Activated CD8-positive, alpha-beta memory T cell treated with anti-CD3 and anti-CD28 coated beads for 4 hours (primary cell): ENCODE results near the gene HOXD10.

ENCODE experiments used
- DNase-seq, 2 donors: peaks; one replicate each; pipeline ENCODE4 v3.0.0-alpha.2; 2020; ENCODE audit warnings: low read depth in 2 of 2

The HOXD10 gene

DNA sequence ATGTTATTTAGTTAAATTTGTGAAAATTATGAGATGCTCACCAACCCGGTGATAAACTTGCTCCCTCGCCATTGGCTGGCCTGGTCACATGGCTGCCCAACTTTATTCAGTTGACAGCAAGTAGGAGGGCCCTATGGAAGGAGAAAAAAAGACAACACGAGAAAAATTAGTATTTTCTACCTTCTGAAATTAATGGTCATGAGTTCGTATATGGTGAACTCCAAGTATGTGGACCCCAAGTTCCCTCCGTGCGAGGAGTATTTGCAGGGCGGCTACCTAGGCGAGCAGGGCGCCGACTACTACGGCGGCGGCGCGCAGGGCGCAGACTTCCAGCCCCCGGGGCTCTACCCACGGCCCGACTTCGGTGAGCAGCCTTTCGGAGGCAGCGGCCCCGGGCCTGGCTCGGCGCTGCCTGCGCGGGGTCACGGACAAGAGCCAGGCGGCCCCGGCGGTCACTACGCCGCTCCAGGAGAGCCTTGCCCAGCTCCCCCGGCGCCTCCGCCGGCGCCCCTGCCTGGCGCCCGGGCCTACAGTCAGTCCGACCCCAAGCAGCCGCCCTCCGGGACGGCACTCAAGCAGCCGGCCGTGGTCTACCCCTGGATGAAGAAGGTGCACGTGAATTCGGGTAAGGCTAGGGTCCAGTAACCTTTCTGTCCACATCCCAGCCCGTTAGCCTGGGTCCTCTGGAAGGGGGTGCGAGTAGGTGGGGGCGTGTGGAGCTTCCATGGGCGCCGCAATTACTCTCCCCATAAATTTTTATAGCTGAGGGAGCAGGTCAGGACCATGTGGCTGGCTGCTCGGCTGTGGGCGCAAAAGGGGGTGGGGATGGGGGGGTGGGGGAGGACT, 35.1 kb downstream of the HOXD10 start, which contains the start of gene HOXD4:
HOXD4 (plus strand) TSS at position 109 of the 846 bp plus-strand sequence; CDS start at position 193, 84 bp downstream.
- DNase-seq = no peak

DNA sequence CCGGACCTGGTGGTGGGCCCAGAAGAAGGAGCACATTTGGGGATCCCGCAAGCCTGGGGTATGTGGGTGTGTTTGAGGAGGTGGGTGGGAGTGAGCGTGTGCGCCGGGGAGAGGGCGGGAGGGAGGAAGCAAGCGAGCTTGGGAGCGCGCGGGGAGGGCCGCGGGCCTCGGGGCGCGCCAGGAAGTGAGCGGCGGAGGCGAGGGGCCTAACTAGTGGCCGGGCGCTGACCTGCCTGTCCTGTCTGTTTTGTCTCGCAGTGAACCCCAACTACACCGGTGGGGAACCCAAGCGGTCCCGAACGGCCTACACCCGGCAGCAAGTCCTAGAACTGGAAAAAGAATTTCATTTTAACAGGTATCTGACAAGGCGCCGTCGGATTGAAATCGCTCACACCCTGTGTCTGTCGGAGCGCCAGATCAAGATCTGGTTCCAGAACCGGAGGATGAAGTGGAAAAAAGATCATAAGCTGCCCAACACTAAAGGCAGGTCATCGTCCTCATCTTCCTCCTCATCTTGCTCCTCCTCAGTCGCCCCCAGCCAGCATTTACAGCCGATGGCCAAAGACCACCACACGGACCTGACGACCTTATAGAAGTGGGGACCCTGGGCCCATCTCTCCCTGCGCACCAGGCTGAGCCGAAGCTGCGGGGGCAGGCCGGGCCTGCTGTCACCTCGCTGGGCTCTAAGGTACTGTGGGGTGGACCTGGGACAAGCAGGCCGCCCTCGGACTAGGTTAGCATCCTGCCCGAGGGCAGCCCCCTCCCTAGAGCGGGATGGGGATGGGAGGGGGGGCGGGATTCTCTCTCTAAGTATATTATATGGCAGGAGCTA, 36.0 kb downstream of the HOXD10 start:
- DNase-seq = no peak

DNA sequence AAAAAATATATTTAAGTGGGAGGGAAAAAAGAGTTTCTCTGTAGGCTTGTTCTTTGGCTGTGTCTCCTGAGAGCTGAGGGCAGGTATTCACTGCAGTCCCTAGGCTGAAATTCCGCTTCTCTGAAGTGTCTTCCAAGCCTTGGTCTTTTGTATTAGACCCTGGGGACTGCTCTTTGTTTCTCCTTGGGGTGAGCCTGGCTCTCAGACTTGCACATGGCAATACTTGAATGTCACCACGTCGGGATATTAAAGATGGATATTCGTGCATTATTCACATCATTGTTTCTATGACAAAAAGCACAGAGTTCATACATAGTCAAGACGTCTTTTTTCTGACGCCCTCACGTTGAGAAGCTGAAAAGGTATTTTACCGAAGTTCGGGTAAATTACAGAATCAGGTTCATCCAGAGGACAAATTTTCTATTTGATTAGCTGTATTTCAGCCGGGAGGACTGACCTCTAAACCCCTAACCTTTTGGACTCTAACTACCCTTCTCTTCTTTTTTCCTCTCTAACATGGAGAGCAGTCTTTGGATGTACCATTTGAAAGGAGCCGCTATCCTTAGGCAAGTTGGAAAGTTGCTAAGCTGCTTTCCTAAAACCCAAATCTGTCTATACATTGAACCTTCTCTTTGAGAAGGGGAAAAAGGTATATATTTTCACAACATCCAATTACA, 38.1 kb downstream of the HOXD10 start:
- DNase-seq = no peak

DNA sequence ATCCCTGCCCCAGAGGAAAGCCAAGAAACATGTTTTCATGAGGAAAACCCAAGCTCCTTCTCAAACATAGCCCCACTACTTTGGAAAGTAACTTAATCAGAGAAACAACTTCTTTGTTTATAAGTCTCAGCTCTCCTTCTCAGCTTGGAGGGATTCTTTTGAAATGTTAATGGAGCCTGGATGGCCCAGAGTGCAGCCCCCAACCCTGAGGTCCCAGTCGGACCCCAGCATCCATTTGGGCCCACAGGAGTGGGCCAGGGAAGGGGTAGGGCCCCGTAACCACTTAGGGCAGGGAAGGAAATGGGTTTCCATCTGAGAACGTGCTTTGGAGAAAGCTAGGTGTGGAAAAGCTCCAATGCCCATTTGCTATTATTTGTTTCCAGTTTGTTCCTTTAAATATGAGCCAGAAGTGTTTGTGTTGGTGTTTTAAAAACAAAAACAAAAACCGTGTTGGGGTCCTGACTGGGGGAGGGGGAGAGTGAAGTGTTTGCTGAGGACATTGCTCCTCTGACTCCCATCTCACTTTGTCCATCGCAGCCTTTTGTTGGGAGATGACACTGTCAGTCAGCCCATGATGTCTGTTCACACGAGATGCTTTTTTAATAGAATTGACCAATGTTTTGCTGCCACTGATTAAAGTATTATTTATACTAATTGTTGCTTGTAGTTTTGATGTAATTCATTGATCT, 38.9 kb downstream of the HOXD10 start:
- no peak for DNase-seq

DNA sequence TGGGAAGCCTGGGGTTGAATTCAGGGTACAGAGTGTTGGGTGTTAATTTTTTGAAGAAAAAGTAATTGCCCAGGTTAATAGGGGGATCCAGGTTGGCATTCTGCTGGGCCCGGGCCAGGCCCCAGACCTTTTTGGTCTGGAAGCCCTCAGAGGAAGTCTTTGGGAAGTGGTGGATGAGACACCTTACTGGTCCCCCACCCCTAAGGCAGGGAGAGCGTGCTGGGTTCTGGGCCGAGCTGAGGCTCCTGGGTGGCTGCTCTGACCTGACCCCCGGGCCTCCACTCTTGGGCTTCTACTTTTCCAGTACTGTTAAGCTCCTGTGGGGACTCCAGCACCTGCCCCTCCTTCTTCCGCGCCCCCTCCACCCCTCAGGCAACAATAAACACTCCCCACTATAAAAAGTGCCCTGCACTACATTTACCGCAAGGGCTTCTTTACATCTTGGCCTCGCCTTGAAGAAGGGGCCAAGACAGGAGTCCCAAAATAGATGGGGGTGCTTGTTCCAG, 39.8 kb downstream of the HOXD10 start:
- DNase-seq = no peak

DNA sequence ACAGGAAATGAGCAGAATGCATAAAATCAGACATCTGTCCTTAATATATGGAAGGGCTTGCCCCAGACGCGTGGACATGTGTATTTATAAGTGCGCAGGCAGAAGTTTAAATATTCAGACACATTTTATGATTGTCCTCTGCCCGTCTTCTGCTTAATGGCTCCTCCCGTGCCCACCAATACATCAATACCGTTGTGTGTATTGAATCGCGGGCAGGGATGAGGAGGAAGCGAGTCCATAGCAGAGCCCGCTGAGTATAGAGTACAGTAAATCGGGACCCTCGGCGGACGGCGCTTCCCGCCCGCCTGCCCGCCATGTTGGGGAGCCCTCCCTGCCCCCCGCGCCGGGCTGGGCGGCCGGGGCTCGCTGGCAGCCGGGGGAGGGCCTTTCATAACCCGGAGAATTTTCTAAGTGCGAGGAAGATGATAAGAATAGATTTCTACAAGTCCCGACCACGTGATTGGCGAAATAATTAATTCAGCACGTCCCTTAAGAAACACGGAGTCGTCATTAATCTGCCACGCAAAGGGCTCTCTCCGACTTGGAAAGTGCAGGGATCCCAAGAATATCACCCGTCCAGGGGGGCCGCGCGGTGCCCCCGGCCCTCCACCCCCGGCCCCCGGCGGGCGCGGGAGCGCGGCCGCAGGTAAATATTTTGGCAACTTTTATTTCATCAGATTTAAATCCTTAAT, 40.4 kb downstream of the HOXD10 start, which contains the start of gene HOXD3:
HOXD3 (plus strand) TSS at position 501 of the 692 bp plus-strand sequence. CDS start 11,808 bp downstream, outside the sequence.
- no peak for DNase-seq

DNA sequence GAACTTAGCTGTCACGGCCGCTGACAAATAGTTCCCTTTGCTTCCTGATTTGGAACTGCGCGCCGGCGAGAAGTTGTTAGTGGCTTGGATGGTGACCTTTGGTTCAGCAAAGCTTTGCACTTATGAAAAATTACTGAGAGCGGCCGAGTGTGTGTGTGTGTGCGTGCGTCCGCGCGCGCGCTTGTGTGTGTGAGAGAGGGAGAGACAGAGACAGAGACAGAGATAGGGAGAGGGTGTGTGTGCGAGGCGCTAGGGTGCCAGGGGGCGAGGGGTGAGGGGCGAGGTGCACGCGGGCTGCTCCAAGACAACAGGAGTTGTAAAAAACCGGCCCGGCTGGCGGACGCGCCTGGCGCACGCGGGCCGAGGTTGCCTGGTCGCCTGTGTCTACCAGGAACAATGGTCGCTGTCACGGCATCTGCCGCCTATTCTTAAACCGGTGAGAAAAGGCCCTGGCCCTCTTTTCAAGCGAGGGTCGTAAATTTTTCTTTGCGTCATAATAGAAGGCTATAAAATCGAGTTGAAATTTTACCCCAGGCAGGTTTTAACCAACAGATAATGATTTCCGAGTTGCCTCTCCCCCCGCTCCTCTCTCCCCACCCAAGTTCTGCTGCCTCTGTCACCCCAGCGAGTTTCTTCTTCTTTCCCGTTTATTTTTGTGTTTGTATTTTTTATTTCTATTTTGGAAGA, 41.1 kb downstream of the HOXD10 start:
- DNase-seq = no peak

DNA sequence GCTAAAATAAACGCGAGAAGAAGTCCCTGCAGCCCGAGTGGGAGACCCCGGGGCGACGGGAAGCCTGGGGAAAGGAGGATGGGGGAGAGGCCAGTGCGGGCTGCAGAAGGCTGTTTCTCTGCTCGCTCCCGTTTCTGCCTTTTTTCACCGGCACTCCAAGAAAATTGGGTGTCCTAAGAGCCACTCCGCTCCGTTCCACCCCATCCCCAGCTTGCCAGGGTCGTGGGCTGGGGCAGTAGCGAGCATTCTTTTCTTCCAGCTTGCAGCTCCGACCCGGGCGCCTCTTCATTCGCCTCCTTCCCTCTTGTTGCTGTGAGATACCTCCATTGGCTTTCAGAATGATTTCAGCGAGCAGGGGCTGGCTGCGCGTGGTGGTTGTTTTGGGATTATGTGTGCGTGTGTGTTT, 41.6 kb downstream of the HOXD10 start:
- DNase-seq = no peak

DNA sequence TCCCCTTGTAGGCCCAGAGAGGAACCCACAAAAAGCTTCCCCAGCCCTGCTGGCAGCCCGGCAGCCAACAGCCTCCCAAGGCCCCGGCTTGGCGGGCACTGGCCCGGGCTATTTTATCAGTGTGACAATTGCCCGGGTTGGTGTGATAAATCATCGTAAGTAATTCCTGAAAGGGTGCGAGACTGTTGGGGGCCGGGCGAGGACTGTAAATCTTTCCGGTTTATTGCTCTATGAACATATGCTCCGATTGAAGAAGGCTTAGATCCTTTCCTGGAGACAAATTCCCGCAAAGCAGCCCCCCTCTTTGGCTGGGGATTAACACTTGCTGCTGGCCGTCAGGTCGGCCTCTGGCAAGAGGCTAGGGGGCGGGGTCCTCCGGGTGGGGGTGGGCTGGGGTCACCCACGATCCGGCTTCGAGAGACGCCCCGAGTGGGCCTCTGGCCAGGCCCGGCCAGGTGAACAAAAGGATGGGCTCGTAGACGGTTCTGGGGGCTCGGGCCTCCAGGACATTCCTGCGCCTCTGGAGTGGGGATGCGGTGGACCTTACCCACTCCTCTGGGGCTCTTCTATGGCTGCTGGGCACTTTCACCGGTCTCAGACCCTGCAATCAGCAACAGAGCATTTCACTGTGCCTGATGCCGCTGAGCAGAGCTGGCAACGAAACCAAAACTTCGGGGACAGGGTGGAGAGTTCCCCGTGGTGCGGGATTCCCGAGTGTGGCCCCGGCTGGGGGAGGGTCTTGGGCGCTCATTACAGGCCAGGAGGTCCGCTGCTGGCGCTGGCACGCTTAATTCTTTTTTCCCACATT, 42.5 kb downstream of the HOXD10 start:
- no peak for DNase-seq

DNA sequence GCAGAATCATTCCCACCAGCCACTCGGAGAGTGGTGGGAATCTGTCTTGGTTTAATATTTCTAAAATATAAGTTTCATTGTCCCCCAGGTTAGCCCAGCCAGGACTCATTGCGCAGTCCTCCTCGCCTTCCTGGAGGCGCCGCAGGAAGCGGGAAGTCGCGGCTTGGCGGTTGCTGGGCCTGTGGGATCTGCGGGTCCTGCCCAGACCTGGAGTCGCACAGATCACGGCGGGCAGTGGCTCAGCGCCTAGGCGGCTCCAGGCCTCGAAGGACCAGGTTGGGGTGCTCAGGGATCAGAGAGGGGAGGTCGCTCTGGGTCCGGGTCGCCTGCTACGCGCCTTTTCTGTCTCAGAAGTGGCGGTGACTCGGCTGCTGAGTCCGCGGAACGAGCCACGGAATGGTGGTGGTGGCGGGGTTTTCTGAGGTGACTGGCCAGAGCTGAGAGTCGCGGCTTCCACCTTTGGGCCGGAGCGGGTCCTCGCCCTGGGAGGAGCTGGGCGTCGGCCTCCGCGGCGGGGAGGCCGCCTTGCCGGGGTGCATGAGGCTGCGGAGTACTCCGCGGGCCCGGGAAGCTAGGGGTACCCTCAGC, 43.2 kb downstream of the HOXD10 start:
- no peak for DNase-seq

DNA sequence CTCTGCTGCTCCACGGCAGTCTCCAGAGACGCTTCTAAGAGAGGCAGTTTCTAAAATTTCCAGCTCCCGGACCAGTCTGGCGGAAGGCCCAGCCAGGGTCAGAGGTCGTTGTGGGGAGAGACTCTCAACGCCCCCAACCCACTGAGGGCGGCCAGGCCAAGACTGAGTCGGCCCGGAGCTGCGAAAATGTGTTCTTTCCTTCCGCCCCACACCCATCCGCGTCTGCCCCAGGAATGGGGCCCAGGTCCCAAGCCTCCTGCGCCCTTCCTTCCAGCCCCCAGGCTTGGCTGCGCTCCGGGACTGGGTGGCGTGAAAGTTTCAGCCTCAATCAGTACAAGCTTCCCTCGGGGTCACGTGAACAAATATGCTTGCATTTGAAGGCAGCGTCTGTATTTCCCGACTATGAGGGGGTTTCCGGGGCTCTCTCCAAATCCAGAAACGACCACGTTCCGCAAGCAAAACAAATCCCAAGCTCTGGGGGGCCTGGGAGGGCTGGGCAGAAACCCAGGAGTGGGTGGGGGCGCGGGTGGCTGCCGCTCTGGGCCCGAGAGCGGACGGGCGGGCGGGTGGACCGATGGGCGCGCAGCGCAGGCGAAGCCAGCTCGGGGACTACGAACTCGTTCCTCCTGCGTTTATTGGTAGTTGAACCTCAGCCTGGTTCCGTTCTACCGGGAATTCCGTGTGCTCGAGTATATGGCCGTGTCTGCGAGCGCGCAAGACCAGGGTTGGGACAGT, 43.8 kb downstream of the HOXD10 start:
- DNase-seq = no peak

DNA sequence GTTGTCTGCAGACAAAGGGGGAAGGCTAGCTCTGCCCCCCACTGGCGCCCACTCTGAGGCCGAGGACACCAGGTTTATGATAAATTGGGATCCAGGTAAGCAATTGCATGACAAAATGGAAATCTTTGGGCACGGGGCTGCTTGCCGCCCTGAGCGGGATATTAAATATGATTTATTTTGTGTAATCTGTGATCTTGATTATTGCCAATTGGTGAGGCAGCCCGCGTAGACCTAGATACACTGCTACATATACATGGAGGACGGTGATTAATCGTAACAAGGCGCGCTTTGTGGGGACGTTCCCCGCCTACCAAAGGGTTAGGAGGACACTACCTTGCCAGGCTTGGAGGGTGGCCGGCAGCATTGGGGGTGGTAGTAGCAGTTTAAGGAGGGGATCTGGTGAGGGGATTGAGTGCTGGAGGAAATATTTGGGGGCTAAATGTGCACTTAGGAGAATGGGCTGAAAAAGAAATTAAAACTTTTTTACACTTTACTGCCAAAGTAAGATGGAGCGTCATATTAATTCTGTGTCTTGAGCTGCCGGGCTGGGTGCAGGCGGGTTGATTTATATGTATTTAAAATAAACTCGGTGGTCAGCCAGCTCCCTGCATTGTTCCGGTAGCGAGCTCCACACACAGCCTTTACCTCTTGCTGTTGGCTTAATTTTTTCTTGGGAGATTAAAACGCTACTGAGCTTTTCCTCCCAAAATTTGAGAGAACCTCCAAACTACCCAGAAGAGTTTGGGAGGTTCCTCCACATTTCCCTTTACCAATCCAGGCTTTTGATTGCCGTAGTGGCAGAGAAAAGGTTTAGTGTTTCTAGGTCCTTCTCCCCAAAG, 44.6 kb downstream of the HOXD10 start:
- DNase-seq = no peak

DNA sequence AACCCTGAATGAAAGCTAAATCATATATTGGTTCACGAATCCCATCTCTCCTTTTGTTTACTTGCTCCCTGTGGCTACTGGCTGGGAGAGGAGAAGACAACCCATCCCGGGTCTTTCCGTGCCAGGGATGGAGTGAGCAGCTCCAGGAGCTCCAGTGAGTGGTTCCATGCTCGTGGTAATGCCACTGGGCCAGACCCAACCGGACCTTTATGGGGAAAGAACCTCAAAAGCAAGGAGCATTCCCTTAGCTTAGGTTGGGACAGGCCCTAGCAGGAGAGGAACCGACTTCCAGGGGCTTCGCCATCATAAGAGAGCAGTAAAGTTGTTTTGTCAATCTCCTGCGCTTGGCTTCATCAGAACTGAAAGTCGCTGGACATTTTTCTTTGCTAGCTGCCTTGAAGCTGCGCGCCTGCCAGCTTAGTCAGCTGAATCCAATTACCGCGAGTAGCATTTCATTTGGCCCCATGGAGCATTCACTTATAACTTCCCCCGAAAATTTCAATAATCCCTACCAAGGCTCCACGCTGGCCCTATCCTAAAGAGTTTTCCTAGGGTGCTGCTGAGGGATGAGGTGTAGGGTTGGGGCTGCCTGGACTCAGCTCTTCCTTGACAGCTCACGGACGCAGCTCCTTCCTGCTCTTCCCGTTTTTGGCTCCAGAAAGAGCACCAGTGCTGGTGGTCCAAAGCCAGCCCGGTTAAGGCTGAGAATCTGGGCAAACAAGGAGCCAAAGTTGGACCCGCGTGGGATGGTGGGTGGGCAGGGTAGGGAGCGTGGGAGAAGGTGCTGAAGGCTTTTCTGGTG, 45.4 kb downstream of the HOXD10 start:
- DNase-seq = no peak

DNA sequence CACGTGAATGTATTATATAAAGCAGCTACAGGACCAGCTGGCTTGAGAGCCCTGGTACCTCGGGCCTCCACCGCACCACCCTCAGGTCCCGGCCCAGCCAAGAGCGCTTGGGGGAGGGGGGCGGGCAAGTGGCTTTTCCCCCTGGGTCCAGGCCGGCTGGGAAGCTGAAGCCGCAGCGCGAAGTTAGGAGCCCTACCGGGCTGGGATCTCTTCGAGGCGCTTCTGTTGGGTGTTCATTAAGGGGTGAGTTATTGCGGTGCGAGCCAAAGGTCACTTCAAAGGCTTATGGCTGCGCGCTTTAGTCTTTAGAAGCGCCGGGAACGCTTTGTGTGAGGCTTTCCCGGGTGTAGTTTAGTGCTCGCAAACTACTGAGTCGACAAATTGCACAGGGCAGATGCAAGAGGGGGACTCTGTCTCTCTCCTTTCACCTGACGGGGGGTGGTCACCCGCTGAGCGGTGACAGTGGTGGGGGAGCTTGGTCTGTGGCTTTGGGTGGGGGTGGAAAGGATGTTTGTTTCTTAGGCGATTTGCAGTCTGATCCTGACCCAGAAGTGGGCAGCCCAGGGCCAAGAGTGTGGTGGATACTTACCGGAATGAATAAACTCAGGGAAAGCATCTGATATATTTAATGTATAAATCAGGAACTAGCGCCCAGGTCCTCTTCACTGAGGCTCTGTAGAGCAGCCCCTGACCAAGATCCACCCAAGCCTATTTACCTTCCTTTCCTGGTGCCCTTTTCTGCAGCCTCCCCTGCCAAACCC, 46.5 kb downstream of the HOXD10 start:
- DNase-seq = no peak

DNA sequence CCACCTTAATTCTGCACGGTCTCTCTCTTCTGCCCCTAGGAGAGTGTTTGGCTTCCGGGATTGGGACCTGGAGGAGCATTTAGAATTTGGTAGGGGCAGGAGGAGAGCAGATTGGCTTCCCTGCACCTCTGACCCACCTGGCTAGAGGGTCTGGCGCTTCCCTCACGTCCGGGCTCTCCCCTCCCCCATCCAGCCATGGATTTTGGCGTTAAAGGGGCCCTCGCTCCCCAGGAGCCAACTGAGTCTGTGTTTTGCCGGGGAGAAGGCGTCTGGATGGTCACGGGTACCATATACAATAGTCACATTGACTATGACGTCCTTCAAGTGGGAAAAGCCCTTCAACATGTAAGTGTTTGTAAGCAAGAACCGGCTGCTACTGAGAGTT, 47.1 kb downstream of the HOXD10 start:
- no peak for DNase-seq

DNA sequence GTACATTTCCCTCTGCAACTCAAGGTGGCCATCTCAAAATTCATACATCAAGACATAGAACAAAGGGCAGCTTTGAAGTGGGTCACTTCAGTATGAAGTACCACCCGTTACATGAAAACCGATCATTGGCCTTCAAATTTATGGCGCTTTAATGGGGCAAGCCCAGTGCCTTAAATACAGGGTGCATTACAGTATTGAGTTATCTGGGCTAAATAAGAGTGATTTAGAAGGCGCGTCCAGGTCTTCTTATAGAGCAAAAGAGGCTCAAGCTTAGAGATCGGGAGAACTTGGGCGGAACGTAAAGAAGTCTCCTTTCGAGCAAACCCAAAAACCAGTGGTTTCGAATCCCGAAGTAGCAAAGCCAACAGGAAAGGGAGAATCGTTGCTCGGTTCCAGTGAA, 47.6 kb downstream of the HOXD10 start:
- DNase-seq = no peak
